HT1080 (cell line): Measurements from ENCODE around the gene DTNBP1. TPM values are rescaled to one million over a fixed set of nuclear protein-coding genes. Genes with fewer than 3 reads are reported as not detected.

Experiments used
- DNase-seq: peaks from one replicate; pipeline ENCODE4 v3.0.0-alpha.2; 2015; ENCODE audit warnings: low read depth
- small RNA-seq: library from RNA; depleted of rRNA; stranded (forward); fragments of <200 nt; gene quantifications from one replicate; pipeline ENCODE3, GENCODE V24; 2014
- total RNA-seq: library from RNA; depleted of rRNA; stranded (reverse); fragments of >200 nt; shearing (Covaris generic); gene quantifications from 2 replicates; pipeline ENCODE4 v1.2.3, GENCODE V29; 2014

Gene DTNBP1
- total RNA-seq, 1 experiment from 2014 or later = 11.9 TPM

GRCh38 chr6:15487262-15487661 lies 175.6 kb downstream of the DTNBP1 start:
- no peak for DNase-seq

- DNase-seq = no peak
Observed at GRCh38 chr6:15485936-15486335, 176.9 kb downstream of the DTNBP1 start.

GRCh38 chr6:15484821-15485220 lies 178.0 kb downstream of the DTNBP1 start:
- no peak for DNase-seq

- no peak for DNase-seq
Observed at GRCh38 chr6:15484140-15484539, 178.7 kb downstream of the DTNBP1 start.

GRCh38 chr6:15483060-15483459 lies 179.8 kb downstream of the DTNBP1 start:
- DNase-seq = no peak

GRCh38 chr6:15481390-15482291 lies 181.2 kb downstream of the DTNBP1 start:
- no peak for DNase-seq

GRCh38 chr6:15480525-15480924 lies 182.3 kb downstream of the DTNBP1 start:
- no peak for DNase-seq

- peak; percentile 39 for DNase-seq
Observed at GRCh38 chr6:15479761-15480160, 183.1 kb downstream of the DTNBP1 start.

GRCh38 chr6:15477746-15478145 lies 185.1 kb downstream of the DTNBP1 start:
- DNase-seq = no peak

GRCh38 chr6:15476631-15477380 lies 186.0 kb downstream of the DTNBP1 start:
- DNase-seq = no peak

GRCh38 chr6:15475872-15476271 lies 187.0 kb downstream of the DTNBP1 start:
- DNase-seq = no peak

GRCh38 chr6:15475261-15475660 lies 187.6 kb downstream of the DTNBP1 start:
- no peak for DNase-seq

GRCh38 chr6:15474196-15474595 lies 188.6 kb downstream of the DTNBP1 start:
- DNase-seq = no peak

- peak; percentile 43 for DNase-seq
Observed at GRCh38 chr6:15473741-15474161, 189.1 kb downstream of the DTNBP1 start.

- no peak for DNase-seq
Observed at GRCh38 chr6:15473174-15473573, 189.7 kb downstream of the DTNBP1 start.

Small RNA genes within 50 kb of the gene (small RNA-seq; reads per million reads assigned to genes)
- gene RF00001 = not detected
